ENCODE data around the gene ANKFY1. TPM values are rescaled to one million over a fixed set of nuclear protein-coding genes. Genes with fewer than 3 reads are reported as not detected.

The ANKFY1 gene
- total and polyA plus RNA-seq, 9 of the 15 experiments (the other 6 are each of a cell fraction or from before 2014, with no cell fraction given): 4.3 to 25.6 (median 12.2) TPM

GRCh38 chr17:4156750-4157381, 106.9 kb downstream of the ANKFY1 start:
- no peak overlapping the region for H3K27ac ChIP-seq (ENCODE audit: extremely low read depth, low read depth, low read length)
- H3K4me2 ChIP-seq (ENCODE audit: insufficient read depth, low read length): no peak overlapping the region
- no peaks in the 10 kb centered on the region for H3K36me3 ChIP-seq (ENCODE audit: control insufficient read depth, insufficient read depth, low read length)
- no peak overlapping the region for H3K4me3 ChIP-seq
- H2AFZ ChIP-seq (ENCODE audit: low read depth, low read length): no peak overlapping the region
- BruUV-seq (replicated peaks): no TSS peak
- CTCF ChIA-PET (ENCODE audit: low intra/inter-chr PET ratio): no interaction called here
- H3K79me2 ChIP-seq (ENCODE audit: control insufficient read depth, insufficient read depth, low read length): no peaks in the 10 kb centered on the region
- POLR2A ChIA-PET: interaction anchor here (1.9 to 3.9 kb wide), 2 partner anchors 12 to 13 kb away, joined by 11 to 21 read pairs; partner anchors contain the start of genes CYB5D2 and ZZEF1
- intact Hi-C loops (cut with micrococcal nuclease): no loop called here
- ATAC-seq (peak; percentile 69), FAIRE-seq (no peak), DNase-seq (ENCODE audit: extremely low read depth in 1 of 4, low spot score in 3 of 4) (peak in 3 of 4 experiments; percentile 29 to 58 (median 56))
- WGBS (ENCODE audit: insufficient coverage, low coverage, missing lambda C conversion rate): 43% methylated on average over 16 of the region's 16 CpGs
- peaks cover 7 to 9% of the 10 kb centered on the region in 2 experiments; a peak in 4 of 5 replicates for H3K4me1 ChIP-seq (replicated peaks in 1 of 2; ENCODE audit: control insufficient read depth in 2 of 2, insufficient read depth in 2 of 2, low read length in 2 of 2)
- H3K9me1 ChIP-seq (ENCODE audit: control insufficient read depth, insufficient read depth, low read length): no peaks in the 10 kb centered on the region
- H3K27me3 ChIP-seq (ENCODE audit: control insufficient read depth in 2 of 2, insufficient read depth in 2 of 2, low read length in 2 of 2): no peaks in the 10 kb centered on the region
- H3K9me3 ChIP-seq (replicated peaks; ENCODE audit: control insufficient read depth, insufficient read depth, low read depth, low read length): no peaks in the 10 kb centered on the region
- no peaks in the 10 kb centered on the region for H4K20me1 ChIP-seq (replicated peaks; ENCODE audit: control insufficient read depth, insufficient read depth, low read length)
- no peak overlapping the region for H3K9ac ChIP-seq (ENCODE audit: insufficient read depth in 1 of 2, low read depth in 2 of 2, low read length in 2 of 2)
- in situ Hi-C loops (cut with MboI): no loop called here
- no peak for TF ChIP-seq ZNF561 (CRISPR knock-in tag; conservative IDR thresholded peaks at IDR 0.05)
- TF ChIP-seq NR3C1 (CRISPR knock-in tag; IDR thresholded peaks at IDR 0.05): no peak
- TF ChIP-seq SRSF9 (IDR thresholded peaks at IDR 0.05; ENCODE audit: borderline replicate concordance, low read depth, low read length): no peak
- TF ChIP-seq, protein P1, sequence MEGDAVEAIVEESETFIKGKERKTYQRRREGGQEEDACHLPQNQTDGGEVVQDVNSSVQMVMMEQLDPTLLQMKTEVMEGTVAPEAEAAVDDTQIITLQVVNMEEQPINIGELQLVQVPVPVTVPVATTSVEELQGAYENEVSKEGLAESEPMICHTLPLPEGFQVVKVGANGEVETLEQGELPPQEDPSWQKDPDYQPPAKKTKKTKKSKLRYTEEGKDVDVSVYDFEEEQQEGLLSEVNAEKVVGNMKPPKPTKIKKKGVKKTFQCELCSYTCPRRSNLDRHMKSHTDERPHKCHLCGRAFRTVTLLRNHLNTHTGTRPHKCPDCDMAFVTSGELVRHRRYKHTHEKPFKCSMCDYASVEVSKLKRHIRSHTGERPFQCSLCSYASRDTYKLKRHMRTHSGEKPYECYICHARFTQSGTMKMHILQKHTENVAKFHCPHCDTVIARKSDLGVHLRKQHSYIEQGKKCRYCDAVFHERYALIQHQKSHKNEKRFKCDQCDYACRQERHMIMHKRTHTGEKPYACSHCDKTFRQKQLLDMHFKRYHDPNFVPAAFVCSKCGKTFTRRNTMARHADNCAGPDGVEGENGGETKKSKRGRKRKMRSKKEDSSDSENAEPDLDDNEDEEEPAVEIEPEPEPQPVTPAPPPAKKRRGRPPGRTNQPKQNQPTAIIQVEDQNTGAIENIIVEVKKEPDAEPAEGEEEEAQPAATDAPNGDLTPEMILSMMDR (IDR thresholded peaks at IDR 0.05 in 2 of 3, conservative IDR thresholded peaks at IDR 0.05 in 1 of 3; ENCODE audit: insufficient read depth in 2 of 3, low read depth in 1 of 3, low read length in 3 of 3): peak; percentile 27 to 42 (median 37); a peak in 5 of 6 replicates
- no peak for TF ChIP-seq MIER1 (IDR thresholded peaks at IDR 0.05; ENCODE audit: low read depth)
- TF ChIP-seq, protein P2, sequence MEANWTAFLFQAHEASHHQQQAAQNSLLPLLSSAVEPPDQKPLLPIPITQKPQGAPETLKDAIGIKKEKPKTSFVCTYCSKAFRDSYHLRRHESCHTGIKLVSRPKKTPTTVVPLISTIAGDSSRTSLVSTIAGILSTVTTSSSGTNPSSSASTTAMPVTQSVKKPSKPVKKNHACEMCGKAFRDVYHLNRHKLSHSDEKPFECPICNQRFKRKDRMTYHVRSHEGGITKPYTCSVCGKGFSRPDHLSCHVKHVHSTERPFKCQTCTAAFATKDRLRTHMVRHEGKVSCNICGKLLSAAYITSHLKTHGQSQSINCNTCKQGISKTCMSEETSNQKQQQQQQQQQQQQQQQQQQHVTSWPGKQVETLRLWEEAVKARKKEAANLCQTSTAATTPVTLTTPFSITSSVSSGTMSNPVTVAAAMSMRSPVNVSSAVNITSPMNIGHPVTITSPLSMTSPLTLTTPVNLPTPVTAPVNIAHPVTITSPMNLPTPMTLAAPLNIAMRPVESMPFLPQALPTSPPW (CRISPR knock-in tag; IDR thresholded peaks at IDR 0.05): no peak
- TF ChIP-seq CCAR2 (IDR thresholded peaks at IDR 0.05; ENCODE audit: low read depth, low read length): no peak

All from K562 (cell line).